A673 (cell line): ENCODE results near the gene MED15.

Source experiments
- EZH2 ChIP-seq: fragments of 200-600 bp; sonication (generic); IDR thresholded peaks from 2 replicates; pipeline ENCODE4 v1.6.1; 2017; ENCODE audit warnings: borderline replicate concordance, low read depth, mild to moderate bottlenecking, mixed read lengths, antibody characterized with exemption, low read length; ENCODE audit not compliant: poor library complexity, severe bottlenecking
- TF ChIP-seq, protein P1 (sequence below): fragments of 300-800, 200-600 bp; sonication (generic); conservative IDR thresholded peaks from 2 replicates; pipeline ENCODE4 v1.5.1; 2017; ENCODE audit warnings: low read depth, mild to moderate bottlenecking, antibody characterized with exemption, low read length, moderate library complexity, mixed read lengths

DNA sequence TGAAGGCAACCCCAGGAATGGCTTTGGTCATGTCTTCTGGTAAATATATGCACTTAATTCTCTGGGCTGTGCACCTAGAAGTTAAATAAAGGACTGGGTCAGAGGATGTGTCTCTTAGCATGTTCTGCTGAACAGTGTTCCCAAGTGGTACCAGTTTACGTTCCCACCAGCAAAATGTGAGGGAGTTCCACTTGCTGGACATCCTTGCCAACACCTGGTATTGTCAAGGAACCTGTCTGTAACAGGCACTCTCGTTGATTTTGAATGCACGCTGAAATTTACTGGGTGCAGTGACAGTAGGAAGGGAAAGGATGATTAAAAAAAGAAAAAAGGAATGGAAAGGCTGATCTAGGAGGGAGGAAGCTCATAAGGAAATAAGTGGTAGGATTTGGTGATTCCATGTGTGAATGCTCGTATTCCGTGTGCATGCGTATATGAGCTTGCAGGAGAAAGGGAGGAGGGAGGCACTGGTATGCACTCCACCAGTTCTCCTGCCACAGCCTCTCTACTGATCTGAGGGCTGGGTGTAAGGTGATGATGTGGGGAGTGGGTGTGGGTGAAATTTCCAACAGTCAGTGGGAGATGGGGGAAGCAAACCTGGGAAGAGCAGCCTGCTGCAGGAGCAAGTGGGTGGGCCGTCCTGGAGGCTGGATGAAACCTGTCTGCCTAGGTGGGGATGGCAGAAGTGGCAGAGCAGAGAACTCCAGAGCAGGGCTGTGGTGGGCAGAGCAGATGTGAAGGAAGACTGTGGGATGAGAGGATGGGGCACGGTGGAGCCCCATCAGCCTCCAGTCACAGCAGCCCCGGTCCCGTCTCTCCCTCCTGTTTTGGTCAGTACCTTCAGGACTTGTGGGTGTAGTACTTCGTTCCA lies 15.0 kb downstream of the MED15 start:
- no peak for TF ChIP-seq EZH2
- TF ChIP-seq, protein P1, sequence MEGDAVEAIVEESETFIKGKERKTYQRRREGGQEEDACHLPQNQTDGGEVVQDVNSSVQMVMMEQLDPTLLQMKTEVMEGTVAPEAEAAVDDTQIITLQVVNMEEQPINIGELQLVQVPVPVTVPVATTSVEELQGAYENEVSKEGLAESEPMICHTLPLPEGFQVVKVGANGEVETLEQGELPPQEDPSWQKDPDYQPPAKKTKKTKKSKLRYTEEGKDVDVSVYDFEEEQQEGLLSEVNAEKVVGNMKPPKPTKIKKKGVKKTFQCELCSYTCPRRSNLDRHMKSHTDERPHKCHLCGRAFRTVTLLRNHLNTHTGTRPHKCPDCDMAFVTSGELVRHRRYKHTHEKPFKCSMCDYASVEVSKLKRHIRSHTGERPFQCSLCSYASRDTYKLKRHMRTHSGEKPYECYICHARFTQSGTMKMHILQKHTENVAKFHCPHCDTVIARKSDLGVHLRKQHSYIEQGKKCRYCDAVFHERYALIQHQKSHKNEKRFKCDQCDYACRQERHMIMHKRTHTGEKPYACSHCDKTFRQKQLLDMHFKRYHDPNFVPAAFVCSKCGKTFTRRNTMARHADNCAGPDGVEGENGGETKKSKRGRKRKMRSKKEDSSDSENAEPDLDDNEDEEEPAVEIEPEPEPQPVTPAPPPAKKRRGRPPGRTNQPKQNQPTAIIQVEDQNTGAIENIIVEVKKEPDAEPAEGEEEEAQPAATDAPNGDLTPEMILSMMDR = no peak
